ENCODE measurements around the gene RAB36.

RAB36 gene

GRCh38 chr22:23116506-23117263 lies 28.6 kb upstream of the RAB36 start:
- no peaks in the 10 kb centered on the region for H3K9me3 ChIP-seq (ENCODE audit: control insufficient read depth, insufficient read depth, low read length)
- no peak overlapping the region for H3K4me3 ChIP-seq (ENCODE audit: low read length)
- DNase-seq (ENCODE audit: low read depth, low spot score), result no peak
- WGBS (ENCODE audit: insufficient coverage, insufficient read length), result no CpG with 5 or more reads among the region's 10 CpGs
- no peaks in the 10 kb centered on the region; the same call in 1 of the 2 replicates for H3K36me3 ChIP-seq (ENCODE audit: control insufficient read depth, insufficient read depth, low read length)
- no peaks in the 10 kb centered on the region; the same call in 1 of the 2 replicates for H3K4me1 ChIP-seq (ENCODE audit: control insufficient read depth, insufficient read depth, low read length)
- no peaks in the 10 kb centered on the region for H3K27me3 ChIP-seq (ENCODE audit: control insufficient read depth, insufficient read depth, low read length)
- H3K27ac ChIP-seq (ENCODE audit: low read length), result no peak overlapping the region

- no CpG with 5 or more reads among the region's 10 CpGs for WGBS (ENCODE audit: insufficient coverage, insufficient read length)
- H3K4me3 ChIP-seq (ENCODE audit: low read length), result no peak overlapping the region
- H3K36me3 ChIP-seq (ENCODE audit: control insufficient read depth, insufficient read depth, low read length), result no peaks in the 10 kb centered on the region; the same call in 1 of the 2 replicates
Observed at GRCh38 chr22:23117275-23117674, 28.0 kb upstream of the RAB36 start.

GRCh38 chr22:23117891-23118646 lies 27.2 kb upstream of the RAB36 start:
- no peak for DNase-seq (ENCODE audit: low read depth, low spot score)
- WGBS (ENCODE audit: insufficient coverage, insufficient read length), result no CpG with 5 or more reads among the region's 15 CpGs
- H3K4me3 ChIP-seq (ENCODE audit: low read length), result no peak overlapping the region
- H3K36me3 ChIP-seq (ENCODE audit: control insufficient read depth, insufficient read depth, low read length), result no peaks in the 10 kb centered on the region; the same call in 1 of the 2 replicates
- H3K27me3 ChIP-seq (ENCODE audit: control insufficient read depth, insufficient read depth, low read length), result no peaks in the 10 kb centered on the region
- no peaks in the 10 kb centered on the region; the same call in 1 of the 2 replicates for H3K4me1 ChIP-seq (ENCODE audit: control insufficient read depth, insufficient read depth, low read length)
- H3K9me3 ChIP-seq (ENCODE audit: control insufficient read depth, insufficient read depth, low read length), result no peaks in the 10 kb centered on the region
- H3K27ac ChIP-seq (ENCODE audit: low read length), result no peak overlapping the region

More at GRCh38 chr22:23117275-23117674, 28.0 kb upstream of the RAB36 start:
- Histone ChIP-seq H3K9me3 (ENCODE audit: control insufficient read depth, insufficient read depth, low read length) (no peaks in the 10 kb centered on the region), H3K27ac (ENCODE audit: low read length) (no peak overlapping the region), H3K4me1 (ENCODE audit: control insufficient read depth, insufficient read depth, low read length) (no peaks in the 10 kb centered on the region; the same call in 1 of the 2 replicates), H3K27me3 (ENCODE audit: control insufficient read depth, insufficient read depth, low read length) (no peaks in the 10 kb centered on the region)
- no peak for DNase-seq (ENCODE audit: low read depth, low spot score)

GRCh38 chr22:23118647-23119493 lies 26.4 kb upstream of the RAB36 start:
- Histone ChIP-seq H3K36me3 (ENCODE audit: control insufficient read depth, insufficient read depth, low read length) (no peaks in the 10 kb centered on the region; the same call in 1 of the 2 replicates), H3K4me1 (ENCODE audit: control insufficient read depth, insufficient read depth, low read length) (no peaks in the 10 kb centered on the region; the same call in 1 of the 2 replicates), H3K4me3 (ENCODE audit: low read length) (no peak overlapping the region), H3K27me3 (ENCODE audit: control insufficient read depth, insufficient read depth, low read length) (no peaks in the 10 kb centered on the region), H3K9me3 (ENCODE audit: control insufficient read depth, insufficient read depth, low read length) (no peaks in the 10 kb centered on the region), H3K27ac (ENCODE audit: low read length) (no peak overlapping the region)
- DNase-seq (ENCODE audit: low read depth, low spot score), result no peak
- WGBS (ENCODE audit: insufficient coverage, insufficient read length), result no CpG with 5 or more reads among the region's 7 CpGs

GRCh38 chr22:23119494-23120414 lies 25.5 kb upstream of the RAB36 start:
- Histone ChIP-seq H3K27me3 (ENCODE audit: control insufficient read depth, insufficient read depth, low read length) (no peaks in the 10 kb centered on the region), H3K27ac (ENCODE audit: low read length) (no peak overlapping the region), H3K4me1 (ENCODE audit: control insufficient read depth, insufficient read depth, low read length) (no peaks in the 10 kb centered on the region; the same call in 1 of the 2 replicates), H3K4me3 (ENCODE audit: low read length) (no peak overlapping the region), H3K9me3 (ENCODE audit: control insufficient read depth, insufficient read depth, low read length) (no peaks in the 10 kb centered on the region), H3K36me3 (ENCODE audit: control insufficient read depth, insufficient read depth, low read length) (no peaks in the 10 kb centered on the region; the same call in 1 of the 2 replicates)
- no CpG with 5 or more reads among the region's 15 CpGs for WGBS (ENCODE audit: insufficient coverage, insufficient read length)
- no peak for DNase-seq (ENCODE audit: low read depth, low spot score)

- no peak for DNase-seq (ENCODE audit: low read depth, low spot score)
- no peak overlapping the region for H3K27ac ChIP-seq (ENCODE audit: low read length)
- WGBS (ENCODE audit: insufficient coverage, insufficient read length), result no CpG with 5 or more reads among the region's 7 CpGs
Observed at GRCh38 chr22:23120415-23120899, 24.8 kb upstream of the RAB36 start.

GRCh38 chr22:23121000-23121421 lies 24.3 kb upstream of the RAB36 start:
- H3K27ac ChIP-seq (ENCODE audit: low read length), result no peak overlapping the region
- no peak for DNase-seq (ENCODE audit: low read depth, low spot score)
- H3K36me3 ChIP-seq (ENCODE audit: control insufficient read depth, insufficient read depth, low read length), result no peaks in the 10 kb centered on the region; the same call in 1 of the 2 replicates
- WGBS (ENCODE audit: insufficient coverage, insufficient read length), result no CpG with 5 or more reads among the region's 4 CpGs
- H3K4me3 ChIP-seq (ENCODE audit: low read length), result no peak overlapping the region
- H3K9me3 ChIP-seq (ENCODE audit: control insufficient read depth, insufficient read depth, low read length), result no peaks in the 10 kb centered on the region
- no peaks in the 10 kb centered on the region; the same call in 1 of the 2 replicates for H3K4me1 ChIP-seq (ENCODE audit: control insufficient read depth, insufficient read depth, low read length)
- no peaks in the 10 kb centered on the region for H3K27me3 ChIP-seq (ENCODE audit: control insufficient read depth, insufficient read depth, low read length)

More at GRCh38 chr22:23120415-23120899, 24.8 kb upstream of the RAB36 start:
- no peaks in the 10 kb centered on the region for H3K9me3 ChIP-seq (ENCODE audit: control insufficient read depth, insufficient read depth, low read length)
- no peaks in the 10 kb centered on the region for H3K27me3 ChIP-seq (ENCODE audit: control insufficient read depth, insufficient read depth, low read length)
- no peaks in the 10 kb centered on the region; the same call in 1 of the 2 replicates for H3K4me1 ChIP-seq (ENCODE audit: control insufficient read depth, insufficient read depth, low read length)
- no peaks in the 10 kb centered on the region; the same call in 1 of the 2 replicates for H3K36me3 ChIP-seq (ENCODE audit: control insufficient read depth, insufficient read depth, low read length)
- no peak overlapping the region for H3K4me3 ChIP-seq (ENCODE audit: low read length)

GRCh38 chr22:23121424-23121823 lies 23.9 kb upstream of the RAB36 start:
- Histone ChIP-seq H3K27me3 (ENCODE audit: control insufficient read depth, insufficient read depth, low read length) (no peaks in the 10 kb centered on the region), H3K4me1 (ENCODE audit: control insufficient read depth, insufficient read depth, low read length) (no peaks in the 10 kb centered on the region), H3K36me3 (ENCODE audit: control insufficient read depth, insufficient read depth, low read length) (no peaks in the 10 kb centered on the region), H3K9me3 (ENCODE audit: control insufficient read depth, insufficient read depth, low read length) (no peaks in the 10 kb centered on the region), H3K4me3 (ENCODE audit: low read length) (no peak overlapping the region), H3K27ac (ENCODE audit: low read length) (no peak overlapping the region)
- no CpG with 5 or more reads among the region's 9 CpGs for WGBS (ENCODE audit: insufficient coverage, insufficient read length)
- DNase-seq (ENCODE audit: low read depth, low spot score), result no peak

GRCh38 chr22:23122216-23122957 lies 22.9 kb upstream of the RAB36 start:
- DNase-seq (ENCODE audit: low read depth, low spot score), result no peak
- no CpG with 5 or more reads among the region's 13 CpGs for WGBS (ENCODE audit: insufficient coverage, insufficient read length)
- H3K4me1 ChIP-seq (ENCODE audit: control insufficient read depth, insufficient read depth, low read length), result no peaks in the 10 kb centered on the region

More at GRCh38 chr22:23122216-23122957, 22.9 kb upstream of the RAB36 start:
- H3K36me3 ChIP-seq (ENCODE audit: control insufficient read depth, insufficient read depth, low read length), result no peaks in the 10 kb centered on the region
- H3K9me3 ChIP-seq (ENCODE audit: control insufficient read depth, insufficient read depth, low read length), result no peaks in the 10 kb centered on the region
- H3K27ac ChIP-seq (ENCODE audit: low read length), result no peak overlapping the region
- H3K27me3 ChIP-seq (ENCODE audit: control insufficient read depth, insufficient read depth, low read length), result no peaks in the 10 kb centered on the region
- H3K4me3 ChIP-seq (ENCODE audit: low read length), result no peak overlapping the region
